HG02973 (cell line): Measurements from ENCODE around the gene COQ5.
"Not testable (repeated sequence)": the region's sequence is repeated elsewhere in the genome, so short reads cannot be mapped to it uniquely, and the experiment has no call there.

Experiments used
- ATAC-seq: cut with Tn5 transposase; IDR thresholded peaks from one replicate; pipeline ENCODE4 v1.9.1; 2021; ENCODE audit warnings: moderate library complexity; ENCODE audit not compliant: unreplicated experiment

COQ5 gene, protein sequence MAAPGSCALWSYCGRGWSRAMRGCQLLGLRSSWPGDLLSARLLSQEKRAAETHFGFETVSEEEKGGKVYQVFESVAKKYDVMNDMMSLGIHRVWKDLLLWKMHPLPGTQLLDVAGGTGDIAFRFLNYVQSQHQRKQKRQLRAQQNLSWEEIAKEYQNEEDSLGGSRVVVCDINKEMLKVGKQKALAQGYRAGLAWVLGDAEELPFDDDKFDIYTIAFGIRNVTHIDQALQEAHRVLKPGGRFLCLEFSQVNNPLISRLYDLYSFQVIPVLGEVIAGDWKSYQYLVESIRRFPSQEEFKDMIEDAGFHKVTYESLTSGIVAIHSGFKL

DNA sequence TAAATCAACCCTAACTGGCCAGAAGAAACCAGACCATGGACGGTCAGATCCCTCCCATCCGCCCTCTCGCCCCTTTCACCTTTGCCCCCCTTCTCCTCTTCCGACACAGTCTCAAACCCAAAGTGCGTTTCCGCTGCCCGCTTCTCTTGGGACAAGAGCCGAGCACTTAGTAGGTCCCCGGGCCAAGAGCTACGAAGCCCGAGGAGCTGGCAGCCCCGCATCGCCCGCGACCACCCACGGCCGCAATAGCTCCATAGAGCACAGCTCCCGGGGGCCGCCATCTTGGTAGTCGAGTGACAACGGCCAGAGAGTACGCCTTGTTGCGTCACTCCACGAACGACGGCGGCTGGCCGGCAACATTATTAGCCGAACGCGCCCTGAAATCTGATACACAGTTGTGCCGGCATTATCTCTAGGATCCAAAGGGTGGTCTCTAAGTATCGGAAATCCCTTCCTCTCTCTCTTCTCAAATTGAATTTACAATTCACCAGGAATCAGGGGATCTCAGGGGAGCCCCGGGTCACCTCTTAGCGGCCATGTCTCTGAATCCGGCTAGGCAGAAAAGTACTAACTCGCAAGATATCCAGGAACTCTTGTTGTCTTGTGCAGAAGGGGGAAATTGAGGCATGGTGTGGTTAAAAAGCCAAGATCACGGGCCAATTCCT lies at the start of gene COQ5:
TSS of gene COQ5 (minus strand) at position 298 of the 665 bp plus-strand sequence. CDS start at position 281, 17 bp downstream.
- peak; percentile 76 for ATAC-seq

DNA sequence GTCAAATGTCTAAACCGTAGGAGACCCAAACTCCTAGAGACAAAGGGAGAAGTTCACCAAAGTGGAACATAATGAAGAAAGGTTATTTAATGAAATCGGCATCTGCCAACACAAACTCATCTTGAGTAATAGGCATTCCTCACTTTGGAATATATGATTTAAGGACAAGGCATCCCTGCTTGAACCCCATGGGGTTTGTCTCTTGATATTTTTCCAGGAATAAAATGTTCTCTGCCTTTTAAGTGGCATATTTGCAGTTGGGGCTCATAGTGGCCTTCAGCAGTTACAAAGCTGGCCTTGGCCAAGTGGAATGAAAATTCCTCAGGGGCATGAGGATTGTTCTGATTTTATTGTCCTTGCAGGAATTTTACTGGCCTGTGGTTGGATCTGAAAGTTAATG lies 45.1 kb upstream of the COQ5 start:
- ATAC-seq, result no peak

DNA sequence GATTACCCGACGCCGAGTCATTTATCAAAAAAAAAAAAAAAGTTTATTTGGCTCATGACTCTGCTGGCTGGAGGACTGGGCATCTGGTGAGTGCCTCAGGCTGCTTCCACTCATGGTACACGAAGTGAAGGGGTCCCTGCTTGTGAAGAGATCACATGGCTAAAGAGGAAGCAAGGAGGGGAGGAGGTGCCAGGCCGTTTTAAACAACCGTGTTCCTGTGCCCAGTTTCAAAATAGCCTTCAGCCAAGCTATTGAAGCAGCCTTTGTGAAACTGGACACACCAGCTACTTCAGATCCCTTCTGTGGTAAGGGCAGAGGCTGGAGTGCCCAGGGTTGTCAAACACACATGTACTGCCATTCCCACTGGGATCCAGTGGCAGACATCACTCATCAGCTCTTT lies 44.6 kb upstream of the COQ5 start:
- ATAC-seq, result no peak

GRCh38 chr12:120571299-120571698 lies 42.3 kb upstream of the COQ5 start:
- ATAC-seq, result no peak

- ATAC-seq, result no peak
Observed at GRCh38 chr12:120563495-120563894, 34.5 kb upstream of the COQ5 start.

GRCh38 chr12:120562906-120563305 lies 33.9 kb upstream of the COQ5 start:
- no peak for ATAC-seq

DNA sequence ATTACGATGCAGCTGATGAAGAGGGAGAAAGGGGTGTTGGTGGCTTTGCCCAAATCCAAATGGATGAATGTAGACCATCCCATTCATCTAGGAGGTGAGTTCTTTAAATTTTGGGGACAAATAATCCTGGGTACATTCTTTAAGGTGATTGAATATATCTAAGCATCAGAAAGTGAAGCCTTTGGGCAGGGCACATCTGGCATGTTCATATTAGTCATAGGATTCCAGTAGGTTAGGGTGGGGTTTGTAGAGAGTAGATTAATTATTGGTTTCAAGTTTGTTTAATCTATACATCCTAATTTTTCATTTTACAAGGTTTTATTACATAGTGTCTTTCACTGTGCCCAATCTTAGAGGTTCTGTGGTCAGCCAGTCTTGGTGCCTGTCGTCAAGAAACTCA lies 28.6 kb upstream of the COQ5 start:
- ATAC-seq, result no peak

GRCh38 chr12:120554678-120555077 lies 25.7 kb upstream of the COQ5 start:
- ATAC-seq, result no peak

GRCh38 chr12:120546050-120546386 lies 17.1 kb upstream of the COQ5 start:
- no peak for ATAC-seq

DNA sequence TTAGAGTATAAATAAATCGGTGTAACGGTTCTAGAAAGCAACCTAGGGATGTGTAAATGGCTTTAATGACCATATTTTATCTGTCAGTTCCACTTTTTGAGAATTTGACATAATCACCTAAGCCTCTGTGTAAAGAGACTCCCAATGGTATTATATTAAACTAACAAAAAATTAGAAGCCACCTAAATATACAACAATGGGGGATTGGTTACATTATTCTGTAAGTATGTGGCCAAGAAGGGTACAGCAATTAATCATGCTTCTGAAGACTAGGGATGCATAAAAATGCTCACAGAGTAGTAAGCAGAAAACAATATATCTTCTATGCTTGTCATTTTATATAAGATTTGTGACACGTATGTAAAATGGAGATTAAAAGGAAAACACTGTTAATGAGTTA lies 15.7 kb upstream of the COQ5 start:
- ATAC-seq, result no peak

- no peak for ATAC-seq
Observed at GRCh38 chr12:120542166-120542565, 13.2 kb upstream of the COQ5 start.

DNA sequence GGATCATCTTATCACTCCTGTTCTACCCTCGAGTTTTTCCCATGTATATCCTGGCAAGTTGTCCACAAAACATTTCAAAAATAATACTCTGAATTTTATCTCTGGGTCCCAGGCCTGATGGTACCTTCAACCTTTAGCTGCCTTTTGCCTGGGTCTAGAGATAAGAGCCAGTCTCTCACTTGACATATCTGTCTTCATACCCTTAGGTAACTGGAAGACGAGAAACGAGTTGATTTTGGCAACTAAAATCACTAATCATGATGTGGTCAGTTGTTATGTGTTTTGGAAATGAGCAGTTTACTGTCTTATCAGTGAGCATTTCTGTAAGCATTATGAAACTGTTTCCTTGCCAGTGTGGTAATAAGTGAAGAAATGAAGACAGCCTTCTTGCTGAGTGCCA lies 11.5 kb upstream of the COQ5 start:
- ATAC-seq, result no peak

DNA sequence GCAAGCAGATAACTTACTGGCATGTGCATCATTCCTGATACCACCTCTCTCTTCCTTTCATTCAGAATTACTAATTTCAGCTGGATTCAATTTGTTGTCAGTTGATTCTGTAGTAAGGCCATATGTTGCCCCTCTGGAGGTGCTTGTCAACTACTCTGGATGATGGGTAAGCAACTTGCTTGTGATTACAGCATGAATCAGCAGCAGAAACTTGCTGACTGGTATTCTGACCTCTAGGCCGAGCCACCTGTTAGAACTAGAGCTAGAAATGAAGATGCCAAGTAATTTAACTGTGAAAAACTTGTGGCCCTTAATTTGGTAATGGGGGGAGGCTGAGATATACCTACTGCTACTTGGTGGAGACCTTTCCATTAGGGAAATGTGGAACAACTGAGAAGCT lies 10.3 kb upstream of the COQ5 start:
- no peak for ATAC-seq

- ATAC-seq, result no peak
Observed at GRCh38 chr12:120538281-120539156, 9.6 kb upstream of the COQ5 start.

DNA sequence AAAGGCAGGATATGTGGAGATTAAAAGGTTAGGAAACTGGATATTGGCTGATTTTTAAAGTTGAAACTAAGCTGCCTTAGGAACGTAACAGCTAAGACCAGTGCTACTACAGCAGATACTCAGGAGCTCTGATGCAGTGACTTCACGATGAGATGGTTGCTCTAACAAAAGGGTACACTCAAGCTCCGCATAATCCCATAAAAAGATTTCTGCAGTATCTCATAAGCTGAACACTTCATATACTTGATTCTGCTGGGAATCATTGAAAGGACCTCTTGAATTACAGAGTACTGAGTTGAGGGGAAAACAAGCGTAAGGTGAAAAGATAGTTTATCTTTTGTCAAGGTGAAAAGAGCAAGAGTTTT lies 8.9 kb upstream of the COQ5 start:
- no peak for ATAC-seq

GRCh38 chr12:120536064-120536791 lies 7.3 kb upstream of the COQ5 start:
- no peak for ATAC-seq

DNA sequence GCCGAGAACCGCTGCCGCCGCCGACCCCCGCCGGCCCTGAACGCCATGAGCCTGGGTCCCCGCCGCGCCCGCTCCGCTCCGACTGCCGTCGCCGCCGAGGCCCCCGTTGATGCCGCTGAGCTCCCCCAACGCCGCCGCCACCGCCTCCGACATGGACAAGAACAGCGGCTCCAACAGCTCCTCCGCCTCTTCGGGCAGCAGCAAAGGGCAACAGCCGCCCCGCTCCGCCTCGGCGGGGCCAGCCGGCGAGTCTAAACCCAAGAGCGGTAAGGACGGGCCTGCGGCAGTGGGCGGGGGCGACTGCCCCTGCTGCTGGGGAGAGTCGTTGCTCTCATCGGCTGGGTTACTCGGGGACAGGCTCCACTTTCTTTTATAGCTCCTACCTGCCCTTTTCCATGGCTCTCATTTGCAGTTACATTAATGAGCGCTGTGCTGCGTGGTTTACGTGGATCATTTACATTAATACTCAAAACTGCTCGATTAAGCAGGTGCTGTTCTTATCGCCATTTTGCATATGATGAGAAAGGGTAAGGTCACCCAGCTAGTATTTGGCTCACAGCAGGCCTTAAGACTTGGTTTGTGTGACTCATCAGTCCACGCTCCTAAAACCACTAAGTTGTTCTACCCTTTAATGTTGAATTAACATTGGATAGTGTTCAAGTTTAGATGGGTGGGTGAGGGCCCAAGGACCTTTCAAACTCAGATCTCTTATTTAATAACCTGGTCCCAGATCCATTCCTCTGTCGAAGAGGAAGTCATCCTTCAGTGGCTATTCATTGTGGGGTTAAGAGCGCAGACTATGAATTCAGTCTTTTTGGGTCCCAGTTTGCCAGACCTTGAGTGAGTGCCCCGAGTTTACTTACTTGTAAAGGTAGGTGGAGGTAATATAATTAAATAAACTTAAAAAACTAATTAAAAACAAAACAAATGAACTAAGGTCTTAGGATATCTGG lies 6.0 kb upstream of the COQ5 start:
- ATAC-seq, result peak; percentile 42

GRCh38 chr12:120534203-120534702 lies 5.3 kb upstream of the COQ5 start, which contains the start of gene RNF10:
Gene RNF10 (plus strand): TSS chr12:120534356. CDS start chr12:120534812, 456 bp downstream.
- ATAC-seq, result peak; percentile 50

DNA sequence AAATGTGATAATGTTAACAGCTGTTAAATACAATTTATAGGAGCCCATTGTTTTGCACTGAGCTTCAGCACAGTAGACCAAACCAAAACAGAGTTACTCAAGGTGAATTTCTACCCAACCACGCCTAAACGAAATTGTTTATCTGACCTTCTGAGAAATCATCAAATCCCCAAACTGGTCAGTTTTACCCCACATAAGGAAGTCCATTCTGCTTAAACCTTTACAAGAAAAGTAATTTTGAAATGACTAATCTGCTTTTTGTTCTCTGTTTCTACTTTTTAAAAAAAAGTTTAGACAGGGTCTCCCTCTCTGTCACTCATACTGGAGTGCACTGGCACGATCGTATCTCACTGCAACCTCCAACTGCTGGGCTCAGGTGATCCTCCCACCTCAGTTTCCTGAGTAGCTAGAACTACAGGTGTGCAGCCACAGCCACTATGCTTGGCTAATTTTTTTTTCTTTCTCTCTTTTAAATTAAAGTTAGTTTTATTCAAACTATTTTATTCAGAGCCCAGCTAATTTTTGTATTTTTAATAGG lies 3.8 kb upstream of the COQ5 start:
- no peak for ATAC-seq

DNA sequence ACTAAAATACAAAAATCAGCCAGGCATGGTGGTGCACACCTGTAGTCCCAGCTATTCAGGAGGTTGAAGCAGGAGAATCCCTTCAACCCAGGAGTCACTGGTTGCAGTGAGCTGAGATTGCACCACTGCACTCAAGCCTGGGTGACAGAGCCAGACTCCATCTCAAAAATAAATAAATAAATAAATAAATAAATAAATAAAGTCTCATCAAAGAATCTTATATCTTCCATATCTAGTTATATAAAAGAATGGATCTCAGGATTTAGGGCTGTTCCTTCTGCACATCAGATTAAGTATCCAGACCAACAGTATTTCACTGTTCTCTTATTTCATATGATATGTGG lies 1.4 kb upstream of the COQ5 start:
- ATAC-seq, result not testable (repeated sequence)
